ENCODE measurements around the gene GUCA1C.

Gene GUCA1C

DNA sequence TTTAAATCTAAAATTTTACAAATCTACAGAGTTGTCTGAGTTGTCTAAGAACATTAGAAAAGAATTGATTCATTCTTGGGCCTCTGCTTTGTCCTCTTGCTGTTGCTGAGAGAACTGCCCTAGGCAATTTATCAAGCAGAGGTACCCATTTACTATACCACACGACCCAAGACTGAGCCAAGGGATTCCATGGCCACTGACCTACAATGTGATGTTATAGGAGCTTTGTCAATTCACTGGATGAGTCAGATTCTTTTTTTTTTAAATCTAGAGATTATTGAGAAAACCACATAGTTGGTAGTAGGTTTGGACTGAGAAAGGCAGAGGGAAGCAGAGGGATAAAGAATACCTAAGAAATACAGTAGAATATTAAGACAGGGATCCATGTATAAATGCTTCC is 75.8 kb downstream of the GUCA1C start:
- H3K27me3 ChIP-seq (ENCODE audit: control insufficient read depth in 1 of 2, insufficient read depth in 2 of 2, low read length in 2 of 2) = no peaks in the 10 kb centered on the region
- H3K4me3 ChIP-seq (ENCODE audit: low read depth in 1 of 2, low read length in 2 of 2) = no peak overlapping the region
- no peaks in the 10 kb centered on the region for H3K9me3 ChIP-seq (ENCODE audit: control insufficient read depth in 1 of 2, low read length in 2 of 2)
- no peak overlapping the region for H3K9ac ChIP-seq (ENCODE audit: low read depth in 1 of 2, low read length in 2 of 2)
- H3K4me1 ChIP-seq (ENCODE audit: control insufficient read depth in 1 of 2, insufficient read depth in 2 of 2, low read length in 2 of 2) = no peaks in the 10 kb centered on the region
- H3K27ac ChIP-seq (ENCODE audit: low read depth, low read length) = no peak overlapping the region
- no peaks in the 10 kb centered on the region for H3K36me3 ChIP-seq (ENCODE audit: control insufficient read depth in 1 of 2, insufficient read depth in 2 of 2, low read length in 2 of 2)

DNA sequence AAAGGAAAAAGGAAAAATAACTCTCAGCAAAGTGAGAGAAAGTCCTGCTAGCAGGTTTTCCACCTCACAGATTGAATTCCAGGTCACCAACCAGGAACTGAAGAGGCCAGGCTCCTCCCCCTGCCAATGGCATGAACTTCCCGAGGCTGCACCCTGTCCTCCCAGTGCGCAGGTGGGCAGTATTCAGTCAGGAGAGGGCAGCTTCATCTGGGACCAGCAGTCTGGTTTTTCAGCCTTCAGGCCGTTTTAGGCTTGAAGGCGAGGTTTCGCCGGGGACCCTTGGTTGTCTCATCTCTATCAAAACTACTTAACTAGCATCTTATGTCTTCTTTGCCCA is 89.9 kb downstream of the GUCA1C start:
- H3K27ac ChIP-seq (ENCODE audit: low read depth, low read length) = no peak overlapping the region
- no peaks in the 10 kb centered on the region for H3K27me3 ChIP-seq (ENCODE audit: control insufficient read depth in 1 of 2, insufficient read depth in 2 of 2, low read length in 2 of 2)
- H3K4me3 ChIP-seq (ENCODE audit: low read depth in 1 of 2, low read length in 2 of 2) = no peak overlapping the region
- no peaks in the 10 kb centered on the region for H3K9me3 ChIP-seq (ENCODE audit: control insufficient read depth in 1 of 2, low read length in 2 of 2)
- no peaks in the 10 kb centered on the region for H3K36me3 ChIP-seq (ENCODE audit: control insufficient read depth in 1 of 2, insufficient read depth in 2 of 2, low read length in 2 of 2)
- peaks cover 7 to 14% of the 10 kb centered on the region in 2 donors for H3K4me1 ChIP-seq (ENCODE audit: control insufficient read depth in 1 of 2, insufficient read depth in 2 of 2, low read length in 2 of 2)
- no peak overlapping the region for H3K9ac ChIP-seq (ENCODE audit: low read depth in 1 of 2, low read length in 2 of 2)

DNA sequence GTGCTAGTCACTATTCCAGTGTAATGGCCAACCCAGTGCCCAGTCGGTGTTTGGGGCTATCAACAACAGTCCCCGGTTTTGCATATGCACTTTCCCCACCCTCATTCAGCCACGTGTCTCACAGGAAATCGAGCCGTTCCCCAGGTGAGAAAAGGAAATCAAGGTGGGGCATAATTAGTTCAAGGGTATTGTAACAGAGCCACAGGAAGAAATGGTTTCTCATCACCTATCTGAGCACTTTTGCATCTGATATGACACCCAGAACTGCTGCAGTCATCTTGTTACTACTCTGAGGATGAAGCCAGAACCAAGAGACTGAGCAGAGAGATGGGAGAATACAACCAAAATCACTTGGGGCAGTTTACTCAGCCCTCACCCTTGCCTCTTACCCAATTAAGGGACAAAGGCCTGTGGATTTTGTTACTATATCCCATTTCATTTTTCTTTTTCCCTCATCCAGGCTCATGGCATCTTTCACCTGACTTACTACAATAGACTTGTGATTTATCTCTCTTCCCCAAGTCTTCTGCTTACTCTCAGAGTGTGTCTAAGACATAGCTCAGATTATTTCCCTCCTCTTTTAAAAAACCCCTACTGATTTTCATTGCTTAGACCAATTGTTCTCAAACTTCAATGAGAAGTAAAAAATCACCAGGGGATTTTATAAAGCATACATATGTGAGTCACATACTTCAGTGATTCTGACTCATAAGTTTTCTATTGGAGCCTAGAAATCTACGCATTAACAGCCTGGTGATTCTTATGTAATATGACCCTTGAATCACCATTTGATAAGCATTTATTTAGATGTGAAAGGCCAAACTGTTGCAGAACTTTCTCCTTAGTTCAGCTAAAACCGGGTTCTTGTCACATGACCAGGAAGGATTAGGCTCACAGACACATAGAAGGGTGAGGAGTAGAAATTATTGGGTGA is 90.5 kb downstream of the GUCA1C start:
- no peaks in the 10 kb centered on the region for H3K9me3 ChIP-seq (ENCODE audit: control insufficient read depth in 1 of 2, low read length in 2 of 2)
- H3K27ac ChIP-seq (ENCODE audit: low read depth, low read length) = no peak overlapping the region
- no peak overlapping the region for H3K4me3 ChIP-seq (ENCODE audit: low read depth in 1 of 2, low read length in 2 of 2)
- no peaks in the 10 kb centered on the region for H3K36me3 ChIP-seq (ENCODE audit: control insufficient read depth in 1 of 2, insufficient read depth in 2 of 2, low read length in 2 of 2)
- H3K27me3 ChIP-seq (ENCODE audit: control insufficient read depth in 1 of 2, insufficient read depth in 2 of 2, low read length in 2 of 2) = no peaks in the 10 kb centered on the region
- no peak overlapping the region for H3K9ac ChIP-seq (ENCODE audit: low read depth in 1 of 2, low read length in 2 of 2)
- H3K4me1 ChIP-seq (ENCODE audit: control insufficient read depth in 1 of 2, insufficient read depth in 2 of 2, low read length in 2 of 2) = peaks cover 7 to 14% of the 10 kb centered on the region in 2 donors

DNA sequence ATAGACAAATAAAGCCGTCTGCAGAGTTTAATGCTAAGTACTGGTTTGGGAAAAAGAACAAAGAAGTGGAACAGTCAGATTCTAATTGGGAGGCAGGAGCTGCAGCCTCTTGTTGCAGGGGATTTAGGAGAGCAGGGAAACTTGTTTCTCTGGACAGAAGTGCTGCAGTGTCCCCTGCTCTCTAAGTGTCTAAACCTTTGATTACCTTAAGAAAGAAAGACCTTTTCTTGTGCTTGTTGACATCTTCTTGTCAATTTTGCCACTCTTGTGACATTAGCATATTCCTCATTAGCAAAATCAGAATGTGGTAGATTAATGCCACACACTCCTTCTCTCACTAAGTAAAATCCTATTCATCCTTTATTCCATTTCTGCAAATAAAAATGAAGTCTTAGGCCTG is 92.3 kb downstream of the GUCA1C start:
- H3K4me3 ChIP-seq (ENCODE audit: low read depth in 1 of 2, low read length in 2 of 2) = no peak overlapping the region
- no peaks in the 10 kb centered on the region for H3K27me3 ChIP-seq (ENCODE audit: control insufficient read depth in 1 of 2, insufficient read depth in 2 of 2, low read length in 2 of 2)
- no peak overlapping the region for H3K9ac ChIP-seq (ENCODE audit: low read depth in 1 of 2, low read length in 2 of 2)
- H3K27ac ChIP-seq (ENCODE audit: low read depth, low read length) = no peak overlapping the region
- no peaks in the 10 kb centered on the region for H3K36me3 ChIP-seq (ENCODE audit: control insufficient read depth in 1 of 2, insufficient read depth in 2 of 2, low read length in 2 of 2)
- H3K9me3 ChIP-seq (ENCODE audit: control insufficient read depth in 1 of 2, low read length in 2 of 2) = no peaks in the 10 kb centered on the region
- peaks cover 7 to 14% of the 10 kb centered on the region in 2 donors for H3K4me1 ChIP-seq (ENCODE audit: control insufficient read depth in 1 of 2, insufficient read depth in 2 of 2, low read length in 2 of 2)
